HCT116 (cell line): ENCODE results near the gene WBP1L.

Experiments
- CTCF ChIP-seq, 3 experiments: fragments of 200-600 bp in 1 of 3; sonication (generic) in 1 of 3; IDR thresholded peaks in 2 of 3; conservative IDR thresholded peaks in 1 of 3; 2 replicates each; pipeline ENCODE4 v1.5.1; 2012 to 2017; ENCODE audit warnings: low read depth in 2 of 3, low read length in 2 of 3, antibody characterized with exemption in 1 of 3, borderline replicate concordance in 1 of 3, control low read depth in 1 of 3, mild to moderate bottlenecking in 1 of 3, mixed read lengths in 1 of 3, mixed run types in 1 of 3, moderate library complexity in 1 of 3; ENCODE audit not compliant: insufficient read depth in 1 of 3
- EZH2 ChIP-seq: fragments of 200-600 bp; sonication (generic); IDR thresholded peaks from 2 replicates; pipeline ENCODE4 v1.6.1; 2017; ENCODE audit warnings: antibody characterized with exemption, mixed run types
- POLR2A ChIP-seq: IDR thresholded peaks from 2 replicates; pipeline ENCODE4 v1.7.0; 2011; ENCODE audit warnings: borderline replicate concordance; ENCODE audit not compliant: insufficient read depth, insufficient read length; ENCODE audit errors: extremely low read depth
- POLR2AphosphoS5 ChIP-seq: IDR thresholded peaks from 2 replicates; pipeline ENCODE4 v1.6.1; 2011; ENCODE audit warnings: mild to moderate bottlenecking, low read depth, low read length, moderate library complexity
- RAD21 ChIP-seq: IDR thresholded peaks from 2 replicates; pipeline ENCODE4 v1.6.1; 2012; ENCODE audit warnings: low read depth, mild to moderate bottlenecking
- TF ChIP-seq, protein P1 (sequence below): IDR thresholded peaks from 2 replicates; pipeline ENCODE4 v1.6.1; 2012

GRCh38 chr10:102804382-102805055, 60.8 kb downstream of the WBP1L start:
- TF ChIP-seq EZH2 (no peak), POLR2A (no peak), CTCF (IDR thresholded peaks at IDR 0.05 in 2 of 3, conservative IDR thresholded peaks at IDR 0.05 in 1 of 3; ENCODE audit: borderline replicate concordance in 1 of 3, insufficient read depth in 1 of 3, low read depth in 2 of 3, low read length in 2 of 3) (no peak), POLR2AphosphoS5 (no peak), RAD21 (no peak)
- TF ChIP-seq, protein P1, sequence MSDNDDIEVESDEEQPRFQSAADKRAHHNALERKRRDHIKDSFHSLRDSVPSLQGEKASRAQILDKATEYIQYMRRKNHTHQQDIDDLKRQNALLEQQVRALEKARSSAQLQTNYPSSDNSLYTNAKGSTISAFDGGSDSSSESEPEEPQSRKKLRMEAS = no peak
